MG63 (cell line): ENCODE results near the gene PLXNA2. TPM values are rescaled to one million over a fixed set of nuclear protein-coding genes. Genes with fewer than 3 reads are reported as not detected.

Experiments
- DNase-seq: peaks from one replicate; pipeline ENCODE4 v3.0.0-alpha.2; 2020
- H3K27me3 ChIP-seq: fragments of 250-450 bp; sonication (Bioruptor Pico); 2 replicates; pipeline ENCODE4 v1.5.1; 2020; ENCODE audit warnings: mild to moderate bottlenecking, moderate library complexity
- H3K36me3 ChIP-seq: fragments of 250-450 bp; sonication (Bioruptor Pico); 2 replicates; pipeline ENCODE4 v1.5.1; 2020; ENCODE audit warnings: mild to moderate bottlenecking, moderate library complexity
- H3K4me3 ChIP-seq: fragments of 250-450 bp; sonication (Bioruptor Pico); 2 replicates; pipeline ENCODE4 v1.5.1; 2020; ENCODE audit warnings: mild to moderate bottlenecking, moderate library complexity
- H3K9me3 ChIP-seq: fragments of 250-450 bp; sonication (Bioruptor Pico); 2 replicates; pipeline ENCODE4 v1.5.1; 2020; ENCODE audit warnings: mild to moderate bottlenecking, moderate library complexity
- total RNA-seq: library from RNA; depleted of rRNA; stranded (reverse); fragments of >200 nt; shearing (Covaris generic); gene quantifications from 2 replicates; pipeline ENCODE4 v1.2.3, GENCODE V29; 2014; ENCODE audit warnings: low replicate concordance

The PLXNA2 gene
- total RNA-seq, 1 experiment from 2014 or later, result 0.56 TPM

DNA sequence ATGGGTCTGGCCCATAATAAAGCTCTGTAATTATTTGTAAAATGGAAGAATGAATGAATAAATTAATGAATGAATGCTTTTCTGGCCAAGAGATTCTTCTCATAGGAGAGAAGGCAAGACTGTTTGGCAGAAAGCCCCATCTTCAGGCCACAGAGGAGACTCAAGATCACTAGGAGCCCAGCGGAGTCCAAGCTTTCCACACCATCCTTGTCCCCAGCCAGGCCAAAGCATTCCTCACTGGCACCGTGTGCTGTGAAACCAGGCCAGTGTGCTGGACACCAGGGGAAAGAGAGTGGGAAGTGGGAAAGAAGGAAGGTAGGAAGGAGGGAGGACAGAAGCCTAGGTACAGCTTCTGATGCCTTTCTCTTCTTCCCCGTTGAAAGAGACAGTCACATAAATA is 86.4 kb downstream of the PLXNA2 start:
- Histone ChIP-seq H3K27me3 (no peaks in the 10 kb centered on the region), H3K4me3 (no peak overlapping the region), H3K36me3 (no peaks in the 10 kb centered on the region), H3K9me3 (no peaks in the 10 kb centered on the region)
- no peak for DNase-seq

DNA sequence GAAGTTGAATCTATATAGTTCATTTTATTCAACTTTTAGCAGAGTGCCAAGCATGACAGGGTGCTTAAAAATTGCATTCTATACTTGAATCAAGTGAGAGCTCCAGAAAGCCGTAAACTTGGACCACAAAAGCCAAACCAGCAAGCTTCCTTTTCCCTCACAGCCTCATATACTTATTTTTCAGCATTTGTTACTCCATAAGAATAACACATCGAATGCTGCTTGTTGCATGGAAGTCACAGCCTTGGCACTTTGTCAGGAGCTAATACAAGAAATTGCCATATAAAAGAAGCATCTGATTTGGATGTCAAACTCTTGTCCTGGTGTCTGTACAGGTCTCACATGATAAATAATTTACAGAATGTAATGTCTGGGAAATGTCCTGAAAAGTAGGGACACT is 87.4 kb downstream of the PLXNA2 start:
- DNase-seq, result no peak
- H3K4me3 ChIP-seq, result no peak overlapping the region
- no peaks in the 10 kb centered on the region for H3K36me3 ChIP-seq
- H3K27me3 ChIP-seq, result no peaks in the 10 kb centered on the region
- H3K9me3 ChIP-seq, result no peaks in the 10 kb centered on the region

- H3K4me3 ChIP-seq, result no peak overlapping the region
- H3K9me3 ChIP-seq, result no peaks in the 10 kb centered on the region
- DNase-seq, result no peak
- H3K36me3 ChIP-seq, result no peaks in the 10 kb centered on the region
- H3K27me3 ChIP-seq, result no peaks in the 10 kb centered on the region
These were observed 87.9 kb downstream of the PLXNA2 start for GRCh38 chr1:208156310-208156709.

GRCh38 chr1:208154679-208155642 is 89.2 kb downstream of the PLXNA2 start:
- Histone ChIP-seq H3K36me3 (no peaks in the 10 kb centered on the region), H3K9me3 (no peaks in the 10 kb centered on the region), H3K27me3 (no peaks in the 10 kb centered on the region), H3K4me3 (no peak overlapping the region)
- DNase-seq, result no peak

- no peak overlapping the region for H3K4me3 ChIP-seq
- DNase-seq, result no peak
- H3K27me3 ChIP-seq, result no peaks in the 10 kb centered on the region
These were observed 90.1 kb downstream of the PLXNA2 start for GRCh38 chr1:208154040-208154439.

DNA sequence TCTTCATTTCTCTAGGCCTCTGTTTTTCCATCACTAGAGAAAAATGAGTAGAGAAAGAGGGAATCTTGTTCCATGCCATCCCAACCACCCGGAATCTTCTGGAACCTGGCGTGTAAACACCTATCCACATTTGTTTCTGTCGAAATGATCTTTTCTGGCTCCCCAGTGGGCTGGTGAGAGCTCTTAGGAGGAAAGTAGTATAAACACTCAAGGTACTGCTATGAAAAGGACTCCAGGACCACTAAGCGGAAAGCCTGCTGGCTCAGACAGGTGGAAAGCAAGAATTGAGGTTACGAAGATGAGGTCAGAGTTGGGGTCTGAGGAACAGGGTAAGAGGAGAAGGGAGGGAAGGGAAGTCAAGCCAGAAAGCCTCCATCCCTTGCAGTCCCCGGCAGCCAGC is 90.8 kb downstream of the PLXNA2 start:
- no peak overlapping the region for H3K4me3 ChIP-seq
- H3K27me3 ChIP-seq, result no peaks in the 10 kb centered on the region
- no peaks in the 10 kb centered on the region for H3K9me3 ChIP-seq

More at GRCh38 chr1:208154040-208154439, 90.1 kb downstream of the PLXNA2 start:
- H3K36me3 ChIP-seq, result no peaks in the 10 kb centered on the region
- no peaks in the 10 kb centered on the region for H3K9me3 ChIP-seq

GRCh38 chr1:208151728-208152598 is 92.2 kb downstream of the PLXNA2 start:
- no peaks in the 10 kb centered on the region for H3K9me3 ChIP-seq
- no peaks in the 10 kb centered on the region for H3K27me3 ChIP-seq
- no peak overlapping the region for H3K4me3 ChIP-seq
- H3K36me3 ChIP-seq, result no peaks in the 10 kb centered on the region
- DNase-seq, result no peak

More for the DNA sequence above, 90.8 kb downstream of the PLXNA2 start:
- DNase-seq, result no peak
- no peaks in the 10 kb centered on the region for H3K36me3 ChIP-seq

DNA sequence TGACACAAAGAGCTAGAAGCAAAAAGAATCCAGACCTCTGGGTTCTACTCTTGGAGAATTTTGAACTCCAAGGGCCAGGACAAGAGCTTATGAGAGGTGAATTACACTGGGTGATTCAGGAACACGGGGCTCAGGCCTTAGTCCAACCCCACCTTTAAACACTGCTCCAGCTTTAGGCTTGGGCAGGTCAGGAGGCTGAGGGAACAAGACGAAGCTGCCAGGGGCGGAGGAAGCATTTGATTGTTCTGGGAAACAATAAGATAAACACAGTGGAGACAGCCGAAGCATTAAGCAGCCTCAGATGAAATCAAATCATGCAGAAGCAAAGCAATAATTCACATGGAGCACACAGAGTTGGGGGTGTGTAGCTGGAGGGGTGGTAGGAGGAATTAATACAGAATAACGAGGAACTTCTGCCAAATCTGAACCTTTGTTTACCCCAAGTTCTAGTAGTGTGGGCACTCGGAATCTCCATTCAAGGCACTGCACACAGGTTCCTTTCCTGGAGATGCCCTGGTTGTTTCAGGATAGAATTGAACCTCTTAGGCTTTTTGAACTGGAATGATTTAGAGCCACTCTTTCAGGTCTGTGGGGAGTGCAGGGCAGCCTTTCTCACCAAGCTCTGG is 93.2 kb downstream of the PLXNA2 start:
- DNase-seq, result no peak
- Histone ChIP-seq H3K36me3 (no peaks in the 10 kb centered on the region), H3K4me3 (no peak overlapping the region), H3K27me3 (no peaks in the 10 kb centered on the region), H3K9me3 (no peaks in the 10 kb centered on the region)

GRCh38 chr1:208149776-208150514 is 94.2 kb downstream of the PLXNA2 start:
- Histone ChIP-seq H3K27me3 (no peaks in the 10 kb centered on the region), H3K4me3 (no peak overlapping the region)
- DNase-seq, result no peak

DNA sequence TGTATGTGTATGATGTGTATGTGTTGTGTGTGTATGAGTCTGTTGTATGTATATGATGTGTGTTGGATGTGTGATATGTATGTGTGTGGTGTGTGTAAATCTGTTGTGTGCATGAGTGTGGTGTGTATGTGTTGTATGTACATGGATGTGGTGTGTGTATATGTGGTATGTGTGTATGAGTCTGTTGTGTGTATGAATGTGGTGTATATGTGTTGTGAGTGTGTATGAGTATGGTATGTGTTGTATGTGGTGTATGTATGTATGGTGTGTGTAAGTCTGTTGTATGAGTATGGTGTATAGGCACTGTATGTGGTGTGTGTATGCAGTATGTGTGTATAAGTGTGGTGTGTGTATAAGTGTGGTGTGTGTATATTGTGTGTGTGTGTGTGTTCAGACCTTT is 95.0 kb downstream of the PLXNA2 start:
- Histone ChIP-seq H3K27me3 (no peaks in the 10 kb centered on the region), H3K36me3 (no peaks in the 10 kb centered on the region), H3K9me3 (no peaks in the 10 kb centered on the region), H3K4me3 (no peak overlapping the region)
- no peak for DNase-seq

More at GRCh38 chr1:208149776-208150514, 94.2 kb downstream of the PLXNA2 start:
- H3K36me3 ChIP-seq, result no peaks in the 10 kb centered on the region
- H3K9me3 ChIP-seq, result no peaks in the 10 kb centered on the region

GRCh38 chr1:208148380-208148779 is 95.8 kb downstream of the PLXNA2 start:
- H3K9me3 ChIP-seq, result no peaks in the 10 kb centered on the region
- no peaks in the 10 kb centered on the region for H3K27me3 ChIP-seq
- H3K36me3 ChIP-seq, result no peaks in the 10 kb centered on the region
- H3K4me3 ChIP-seq, result no peak overlapping the region
- no peak for DNase-seq

DNA sequence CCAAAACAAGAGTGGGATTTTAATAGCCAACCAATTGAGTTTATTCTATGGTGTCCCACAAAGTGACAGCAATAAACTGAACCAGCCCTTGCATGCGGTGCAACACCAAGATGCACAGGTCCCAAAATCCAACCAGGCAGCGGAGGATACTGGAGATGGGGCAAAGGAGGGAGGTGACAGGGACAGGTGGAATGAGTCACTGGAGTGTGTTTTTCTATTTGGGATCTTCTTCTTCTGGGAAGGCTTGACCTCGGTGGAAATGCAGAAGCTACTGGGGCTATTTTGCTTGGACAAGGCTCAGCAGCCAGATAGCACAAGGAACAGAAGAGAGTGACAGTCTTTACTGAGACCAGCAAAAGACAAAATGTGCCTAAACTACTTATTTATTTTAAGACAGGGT is 97.5 kb downstream of the PLXNA2 start:
- no peak for DNase-seq
- H3K9me3 ChIP-seq, result no peaks in the 10 kb centered on the region
- no peaks in the 10 kb centered on the region for H3K36me3 ChIP-seq
- H3K4me3 ChIP-seq, result no peak overlapping the region
- H3K27me3 ChIP-seq, result no peaks in the 10 kb centered on the region

GRCh38 chr1:208145167-208145566 is 99.0 kb downstream of the PLXNA2 start:
- Histone ChIP-seq H3K36me3 (no peaks in the 10 kb centered on the region), H3K4me3 (no peak overlapping the region), H3K9me3 (no peaks in the 10 kb centered on the region), H3K27me3 (no peaks in the 10 kb centered on the region)
- DNase-seq, result no peak

DNA sequence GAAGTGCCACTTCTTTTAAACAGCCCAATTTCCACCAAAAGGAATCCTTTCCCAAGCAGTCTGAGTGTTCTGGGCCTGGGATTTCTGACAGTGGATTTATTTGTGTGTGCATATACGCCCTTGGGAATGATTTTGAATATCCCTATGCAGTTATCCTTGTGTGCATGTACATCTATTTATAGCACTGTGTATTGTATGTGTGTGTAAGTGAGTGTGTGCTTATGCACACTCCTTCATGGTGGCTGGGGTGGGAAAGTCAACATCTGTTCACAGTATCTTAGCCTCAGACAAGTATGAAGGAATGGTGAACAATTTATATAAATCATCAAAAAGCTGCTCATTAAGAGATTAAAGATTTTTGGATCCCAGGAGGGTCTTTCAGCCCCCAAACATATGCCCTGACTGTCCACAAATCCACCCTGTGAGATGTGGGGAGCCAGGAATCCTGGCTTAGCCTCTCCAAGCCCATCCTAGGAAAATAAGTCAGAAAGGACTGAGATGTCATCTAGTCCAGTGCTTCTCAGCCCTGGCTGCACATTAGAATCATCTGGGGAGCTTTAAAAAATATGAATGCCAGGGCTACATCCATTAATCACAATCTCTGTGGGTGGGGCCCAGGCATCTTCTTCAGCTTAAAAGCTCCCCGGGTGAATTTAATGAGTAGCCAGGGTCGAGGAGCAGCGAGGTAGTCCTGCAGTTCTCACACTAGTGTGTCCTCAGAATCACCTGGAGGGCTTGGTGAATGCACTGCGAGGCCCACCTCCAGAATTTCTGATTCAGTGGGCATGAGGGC is 101.4 kb downstream of the PLXNA2 start:
- DNase-seq, result no peak
- no peaks in the 10 kb centered on the region for H3K36me3 ChIP-seq
- H3K4me3 ChIP-seq, result no peak overlapping the region
- H3K27me3 ChIP-seq, result no peaks in the 10 kb centered on the region
- no peaks in the 10 kb centered on the region for H3K9me3 ChIP-seq

GRCh38 chr1:208141610-208142192 is 102.5 kb downstream of the PLXNA2 start:
- Histone ChIP-seq H3K9me3 (no peaks in the 10 kb centered on the region), H3K4me3 (no peak overlapping the region)
- no peak for DNase-seq

More at GRCh38 chr1:208141610-208142192, 102.5 kb downstream of the PLXNA2 start:
- Histone ChIP-seq H3K36me3 (no peaks in the 10 kb centered on the region), H3K27me3 (no peaks in the 10 kb centered on the region)
